Mesendoderm (in vitro differentiated cells): Measurements from ENCODE around the gene FAS.
A peak's percentile ranks its signal among the peaks of the same experiment; 100 is the strongest.

Experiments used
- DNase-seq: peaks from one replicate; pipeline ENCODE4 v3.0.0; 2013
- H2AK5ac ChIP-seq: 2 replicates; pipeline ENCODE4 v1.6.1; 2013; ENCODE audit warnings: low read length, inconsistent platforms
- H2BK120ac ChIP-seq: 2 replicates; pipeline ENCODE4 v1.6.1; 2013; ENCODE audit warnings: low read depth, mild to moderate bottlenecking, low read length, moderate library complexity, mixed read lengths
- H2BK15ac ChIP-seq: replicated peaks from 2 replicates; pipeline ENCODE4 v1.6.1; 2013; ENCODE audit warnings: low read depth, mild to moderate bottlenecking, moderate library complexity
- H2BK5ac ChIP-seq: 2 replicates; pipeline ENCODE4 v1.6.1; 2013; ENCODE audit warnings: low read length, inconsistent platforms
- H3K18ac ChIP-seq: 2 replicates; pipeline ENCODE4 v1.6.1; 2013; ENCODE audit warnings: mild to moderate bottlenecking, low read length, mixed read lengths
- H3K23ac ChIP-seq: one replicate; pipeline ENCODE4 v1.6.1; 2013; ENCODE audit warnings: low read length
- H3K27ac ChIP-seq: 2 replicates; pipeline ENCODE4 v1.5.1; 2013; ENCODE audit warnings: low read depth, mild to moderate bottlenecking, inconsistent platforms, low read length, moderate library complexity
- H3K27me3 ChIP-seq: 2 replicates; pipeline ENCODE4 v1.6.1; 2013; ENCODE audit warnings: low read length, control low read depth, mild to moderate bottlenecking, inconsistent platforms; ENCODE audit not compliant: insufficient read depth, poor library complexity
- H3K36me3 ChIP-seq: 2 replicates; pipeline ENCODE4 v1.6.1; 2013; ENCODE audit warnings: low read length, inconsistent platforms; ENCODE audit not compliant: control insufficient read depth, insufficient read depth
- H3K4ac ChIP-seq: one replicate; pipeline ENCODE4 v1.6.1; 2013; ENCODE audit warnings: low read depth, mild to moderate bottlenecking, low read length, moderate library complexity
- H3K4me1 ChIP-seq: 2 replicates; pipeline ENCODE4 v1.6.1; 2013; ENCODE audit warnings: low read depth, low read length, inconsistent platforms; ENCODE audit not compliant: control insufficient read depth
- H3K4me2 ChIP-seq: 2 replicates; pipeline ENCODE4 v1.6.1; 2013; ENCODE audit warnings: low read length
- H3K4me3 ChIP-seq: 2 replicates; pipeline ENCODE4 v1.5.1; 2013; ENCODE audit warnings: mild to moderate bottlenecking, low read length
- H3K56ac ChIP-seq: one replicate; pipeline ENCODE4 v1.6.1; 2013; ENCODE audit warnings: low read length
- H3K79me1 ChIP-seq: 2 replicates; pipeline ENCODE4 v1.6.1; 2013; ENCODE audit warnings: low read length, inconsistent platforms
- H3K79me2 ChIP-seq: 2 replicates; pipeline ENCODE4 v1.6.1; 2013; ENCODE audit warnings: mild to moderate bottlenecking, low read length; ENCODE audit not compliant: control insufficient read depth, insufficient read depth
- H3K9ac ChIP-seq: 2 replicates; pipeline ENCODE4 v1.6.1; 2013; ENCODE audit warnings: low read length, inconsistent platforms
- H4K5ac ChIP-seq: one replicate; pipeline ENCODE4 v1.6.1; 2013; ENCODE audit warnings: low read length
- H4K8ac ChIP-seq: one replicate; pipeline ENCODE4 v1.6.1; 2013; ENCODE audit warnings: low read depth, mild to moderate bottlenecking, control low read depth, low read length, moderate library complexity
- WGBS: extraction: QIAGEN DNeasy Blood & Tissue Kit; methylation state at CpG from one replicate; pipeline ENCODE4 v1.1.7; 2013; ENCODE audit warnings: low lambda C conversion rate, missing lambda C conversion rate; ENCODE audit not compliant: insufficient coverage; ENCODE audit errors: extremely low coverage; 5-methylcytosine and 5-hydroxymethylcytosine counted together

The FAS gene

DNA sequence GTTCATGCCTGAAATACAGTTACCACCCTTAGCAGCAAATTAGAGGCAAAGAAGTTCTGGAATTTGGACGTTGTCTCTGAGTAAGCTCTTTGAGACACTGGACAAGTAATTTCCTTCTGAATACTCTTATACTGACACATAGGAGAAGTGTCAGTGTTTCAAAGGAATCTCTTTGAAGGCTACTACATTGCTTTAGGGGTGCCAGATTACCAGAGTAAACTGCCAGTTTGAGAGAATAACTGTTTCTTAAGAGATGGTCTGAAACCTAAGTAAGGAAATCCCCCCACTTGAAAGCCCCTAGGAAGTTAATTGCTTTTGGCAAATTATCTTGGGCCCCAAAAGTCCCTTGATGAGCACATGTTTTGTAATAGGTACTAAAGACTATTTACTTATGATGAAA lies 3.4 kb downstream of the FAS start:
- Histone ChIP-seq H2BK5ac (no peak overlapping the region), H3K27me3 (no peaks in the 10 kb centered on the region), H3K36me3 (no peaks in the 10 kb centered on the region), H3K79me2 (no peaks in the 10 kb centered on the region), H3K4ac (no peak overlapping the region), H3K27ac (no peak overlapping the region), H3K18ac (no peak overlapping the region), H3K56ac (no peak overlapping the region), H3K4me2 (no peak overlapping the region), H2BK15ac (no peak overlapping the region), H2AK5ac (no peak overlapping the region), H3K4me3 (no peak overlapping the region), H3K23ac (no peak overlapping the region), H4K8ac (no peak overlapping the region), H3K4me1 (no peaks in the 10 kb centered on the region), H3K79me1 (no peaks in the 10 kb centered on the region), H4K5ac (no peak overlapping the region), H3K9ac (no peak overlapping the region), H2BK120ac (no peak overlapping the region)
- no peak for DNase-seq
- no CpG with 5 or more reads among the region's 1 CpG for WGBS

DNA sequence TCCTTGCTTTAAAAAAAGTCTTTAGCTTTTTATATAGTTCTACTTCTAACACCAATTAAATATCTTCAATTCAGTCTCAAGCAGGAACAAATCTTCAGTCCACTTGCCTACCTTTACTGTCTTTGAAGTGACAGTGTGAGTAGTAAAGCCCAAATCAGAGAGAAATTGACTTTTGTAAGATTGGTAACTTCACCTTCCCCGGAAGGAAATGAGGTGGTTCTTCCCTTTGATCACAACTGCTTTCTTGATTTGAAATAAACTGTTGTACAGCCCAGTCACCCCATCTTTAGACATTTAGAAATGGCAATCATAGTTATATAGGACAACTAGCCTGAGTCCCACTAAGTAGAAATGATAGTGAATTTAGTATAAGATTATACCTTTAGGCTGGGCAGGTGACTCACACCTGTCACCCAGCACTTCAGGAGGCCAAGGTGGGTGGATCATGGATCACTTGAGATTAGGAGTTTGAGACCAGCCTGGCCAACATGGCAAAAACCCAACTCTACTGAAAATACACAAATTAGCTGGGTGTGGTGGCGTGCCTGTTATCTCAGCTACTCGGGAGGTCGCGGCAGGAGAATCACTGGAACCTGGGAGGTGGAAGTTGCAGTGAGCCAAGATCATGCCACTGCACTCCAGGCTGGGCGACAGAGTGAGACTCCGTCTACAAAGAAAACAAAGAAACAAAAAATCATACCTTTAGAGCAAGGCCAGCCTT lies 4.7 kb downstream of the FAS start:
- H3K4me1 ChIP-seq: no peaks in the 10 kb centered on the region
- no peaks in the 10 kb centered on the region for H3K79me2 ChIP-seq
- no peak overlapping the region for H2BK5ac ChIP-seq
- H2BK15ac ChIP-seq: no peak overlapping the region
- H3K27ac ChIP-seq: no peak overlapping the region
- no peaks in the 10 kb centered on the region for H3K79me1 ChIP-seq
- no peak for DNase-seq
- no peak overlapping the region for H3K4me2 ChIP-seq
- H2AK5ac ChIP-seq: no peak overlapping the region
- no peak overlapping the region for H4K5ac ChIP-seq
- no peak overlapping the region for H4K8ac ChIP-seq
- no peaks in the 10 kb centered on the region for H3K27me3 ChIP-seq
- no peak overlapping the region for H3K23ac ChIP-seq
- no peak overlapping the region for H3K4ac ChIP-seq
- no peak overlapping the region for H3K18ac ChIP-seq
- no peak overlapping the region for H3K4me3 ChIP-seq
- H3K36me3 ChIP-seq: no peaks in the 10 kb centered on the region
- H3K56ac ChIP-seq: no peak overlapping the region
- no peak overlapping the region for H3K9ac ChIP-seq
- no CpG with 5 or more reads among the region's 7 CpGs for WGBS
- H2BK120ac ChIP-seq: no peak overlapping the region

DNA sequence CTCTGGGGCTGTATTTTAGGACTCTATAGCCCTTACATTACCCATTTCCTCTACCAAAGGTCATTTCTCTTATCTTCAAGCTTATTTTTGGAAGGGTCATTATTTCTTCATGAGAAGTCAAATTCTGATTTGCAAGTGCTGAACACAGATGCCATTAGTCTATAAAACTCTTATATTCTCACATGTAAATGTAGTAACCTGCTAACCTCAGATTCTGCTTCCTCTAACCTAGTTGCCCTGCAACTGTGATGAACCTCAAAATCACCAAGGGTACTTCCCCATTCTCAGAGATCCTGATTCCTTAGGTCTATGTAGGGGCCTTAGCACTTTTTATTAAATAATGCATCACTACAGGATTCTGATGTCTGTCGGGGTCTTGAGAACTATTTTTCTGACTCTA lies 6.3 kb downstream of the FAS start:
- Histone ChIP-seq H3K4me3 (no peak overlapping the region), H3K23ac (no peak overlapping the region), H3K4me2 (no peak overlapping the region), H2BK5ac (no peak overlapping the region), H4K5ac (no peak overlapping the region), H3K27me3 (no peaks in the 10 kb centered on the region), H2BK120ac (no peak overlapping the region), H3K4ac (no peak overlapping the region), H2BK15ac (no peak overlapping the region), H3K79me2 (no peaks in the 10 kb centered on the region), H2AK5ac (no peak overlapping the region), H3K36me3 (no peaks in the 10 kb centered on the region), H3K18ac (no peak overlapping the region), H4K8ac (no peak overlapping the region), H3K27ac (no peak overlapping the region), H3K9ac (no peak overlapping the region), H3K4me1 (no peaks in the 10 kb centered on the region), H3K79me1 (no peaks in the 10 kb centered on the region), H3K56ac (no peak overlapping the region)
- no CpG with 5 or more reads among the region's 1 CpG for WGBS
- DNase-seq: no peak

DNA sequence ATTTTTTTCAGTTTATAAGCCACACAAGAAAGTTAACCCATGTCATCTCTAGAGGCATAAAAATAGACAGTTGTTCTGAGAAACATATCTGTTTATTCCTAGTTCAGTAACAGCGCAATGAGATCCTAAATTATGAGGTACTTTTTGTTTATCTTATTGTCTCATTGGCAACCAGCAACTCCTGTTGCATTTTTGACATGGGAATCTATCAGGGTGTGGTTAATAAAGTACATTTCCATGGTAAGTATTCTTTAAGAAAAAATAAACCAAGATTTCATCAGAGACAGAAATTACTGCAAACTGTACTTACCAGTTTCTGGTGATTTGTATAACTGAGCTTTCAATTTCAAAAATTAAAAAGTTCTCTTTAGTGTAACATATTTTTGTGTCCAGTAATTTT lies 9.0 kb downstream of the FAS start:
- Histone ChIP-seq H2BK120ac (no peak overlapping the region), H3K79me2 (no peaks in the 10 kb centered on the region), H2AK5ac (no peak overlapping the region), H3K36me3 (no peaks in the 10 kb centered on the region), H3K79me1 (no peaks in the 10 kb centered on the region), H3K27me3 (no peaks in the 10 kb centered on the region), H3K56ac (no peak overlapping the region), H3K27ac (no peak overlapping the region), H3K4me3 (no peak overlapping the region), H3K18ac (no peak overlapping the region), H3K4me2 (no peak overlapping the region), H3K4me1 (no peaks in the 10 kb centered on the region), H2BK15ac (no peak overlapping the region), H3K23ac (no peak overlapping the region), H2BK5ac (no peak overlapping the region), H3K4ac (no peak overlapping the region), H4K5ac (no peak overlapping the region), H3K9ac (no peak overlapping the region), H4K8ac (no peak overlapping the region)
- DNase-seq: no peak
- no CpG with 5 or more reads among the region's 1 CpG for WGBS

DNA sequence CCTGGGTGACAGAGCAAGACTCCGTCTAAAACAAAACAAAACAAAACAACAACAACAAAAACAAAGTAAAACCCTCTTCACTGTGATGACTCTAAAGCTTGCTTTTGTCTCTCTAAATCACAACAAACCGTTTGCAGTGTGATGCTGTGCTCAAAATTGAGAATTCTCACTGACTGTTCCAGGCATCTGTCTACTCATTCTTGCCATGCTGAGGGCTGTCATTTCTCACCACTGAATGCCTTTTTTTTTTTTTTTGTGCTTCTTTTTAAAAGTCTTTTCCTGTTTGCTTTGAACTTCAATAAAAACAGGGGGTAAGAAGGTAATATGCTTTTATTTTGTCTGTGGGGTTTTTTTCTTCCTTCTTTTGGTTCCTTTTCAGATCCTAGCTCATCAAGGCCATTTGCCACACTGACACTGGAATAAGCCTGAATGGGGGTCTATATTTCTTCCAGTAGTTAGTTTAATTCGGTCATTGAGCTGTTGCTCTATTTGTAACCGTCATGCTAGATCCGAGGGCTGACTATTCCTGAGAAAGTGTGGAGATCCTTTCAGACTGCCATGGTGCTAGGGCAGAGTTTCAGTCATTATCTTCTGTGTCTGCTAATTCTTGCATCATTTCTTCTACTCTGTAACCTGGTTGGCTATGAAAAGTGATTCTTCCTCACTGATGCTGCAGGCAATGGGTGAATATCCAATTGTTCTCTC lies 10.6 kb downstream of the FAS start:
- H3K56ac ChIP-seq: no peak overlapping the region
- H3K27ac ChIP-seq: no peak overlapping the region
- no peaks in the 10 kb centered on the region for H3K36me3 ChIP-seq
- H3K4me3 ChIP-seq: no peak overlapping the region
- H3K79me1 ChIP-seq: no peaks in the 10 kb centered on the region
- no peak overlapping the region for H3K4ac ChIP-seq
- H3K9ac ChIP-seq: no peak overlapping the region
- H2BK15ac ChIP-seq: no peak overlapping the region
- no peaks in the 10 kb centered on the region for H3K4me1 ChIP-seq
- no peak for DNase-seq
- H3K27me3 ChIP-seq: no peaks in the 10 kb centered on the region
- H3K4me2 ChIP-seq: no peak overlapping the region
- no peak overlapping the region for H2BK120ac ChIP-seq
- no peak overlapping the region for H4K8ac ChIP-seq
- H2AK5ac ChIP-seq: no peak overlapping the region
- no peak overlapping the region for H3K18ac ChIP-seq
- no peak overlapping the region for H2BK5ac ChIP-seq
- WGBS: no CpG with 5 or more reads among the region's 5 CpGs
- no peak overlapping the region for H3K23ac ChIP-seq
- no peak overlapping the region for H4K5ac ChIP-seq
- H3K79me2 ChIP-seq: no peaks in the 10 kb centered on the region

DNA sequence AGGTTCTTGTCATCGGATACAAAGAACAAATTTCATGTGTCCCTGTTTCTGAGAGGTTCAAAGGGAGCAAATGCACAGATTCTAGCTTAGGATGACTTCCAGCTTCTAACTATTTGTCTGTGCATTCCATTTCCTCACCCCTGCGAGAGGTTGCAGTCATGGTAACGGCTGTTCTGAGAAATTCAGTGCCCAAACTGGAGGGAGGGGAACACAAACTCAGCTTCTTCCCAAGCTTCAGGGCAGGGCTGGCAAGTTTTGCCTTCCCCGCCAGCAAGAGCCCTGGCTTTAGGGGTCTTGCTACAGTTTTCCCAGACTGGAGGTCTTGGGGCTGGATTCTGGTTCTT lies 11.1 kb downstream of the FAS start:
- Histone ChIP-seq H3K4me1 (no peaks in the 10 kb centered on the region), H3K27ac (no peak overlapping the region), H2BK5ac (no peak overlapping the region), H3K4me2 (no peak overlapping the region), H4K5ac (no peak overlapping the region), H3K18ac (no peak overlapping the region), H3K23ac (no peak overlapping the region), H2BK120ac (no peak overlapping the region), H3K79me2 (no peaks in the 10 kb centered on the region), H3K36me3 (no peaks in the 10 kb centered on the region), H3K56ac (no peak overlapping the region), H3K9ac (no peak overlapping the region), H3K27me3 (no peaks in the 10 kb centered on the region), H3K4ac (no peak overlapping the region), H3K79me1 (no peaks in the 10 kb centered on the region), H2AK5ac (no peak overlapping the region), H2BK15ac (no peak overlapping the region), H4K8ac (no peak overlapping the region), H3K4me3 (no peak overlapping the region)
- peak; percentile 38 for DNase-seq
- no CpG with 5 or more reads among the region's 4 CpGs for WGBS
